NOMO-1 treated with DMSO at 0.1 percent for 48 hours (cell line): ENCODE data around the gene FMOD.
"Not testable (repeated sequence)": the region's sequence is repeated elsewhere in the genome, so short reads cannot be mapped to it uniquely, and the experiment has no call there.

Experiments
- DNase-seq: peaks from one replicate; lab custom pipeline; 2025; ENCODE audit not compliant: unreplicated experiment; lab: John Stamatoyannopoulos, UW

Gene FMOD

GRCh38 chr1:203326830-203327683 lies 23.9 kb downstream of the FMOD start:
- DNase-seq = peak; percentile 87

GRCh38 chr1:203325418-203326091 lies 25.4 kb downstream of the FMOD start:
- DNase-seq = peak; percentile 80

GRCh38 chr1:203325026-203325417 lies 25.9 kb downstream of the FMOD start:
- peak; percentile 43 for DNase-seq

GRCh38 chr1:203324105-203325025 lies 26.6 kb downstream of the FMOD start:
- peak; percentile 29 for DNase-seq

- DNase-seq = no peak
Observed at GRCh38 chr1:203323587-203323986, 27.3 kb downstream of the FMOD start.

- DNase-seq = no peak
Observed at GRCh38 chr1:203322500-203323179, 28.3 kb downstream of the FMOD start.

GRCh38 chr1:203321273-203322052 lies 29.5 kb downstream of the FMOD start:
- no peak for DNase-seq

GRCh38 chr1:203320591-203321272 lies 30.2 kb downstream of the FMOD start:
- DNase-seq = peak; percentile 81

GRCh38 chr1:203318229-203318517 lies 32.7 kb downstream of the FMOD start:
- DNase-seq = no peak

GRCh38 chr1:203317429-203318228 lies 33.3 kb downstream of the FMOD start:
- DNase-seq = no peak

- no peak for DNase-seq
Observed at GRCh38 chr1:203316626-203317093, 34.3 kb downstream of the FMOD start.

GRCh38 chr1:203314025-203314759 lies 36.7 kb downstream of the FMOD start:
- not testable (repeated sequence) for DNase-seq

GRCh38 chr1:203311368-203312301 lies 39.3 kb downstream of the FMOD start:
- DNase-seq = no peak

GRCh38 chr1:203308923-203309331 lies 42.0 kb downstream of the FMOD start:
- DNase-seq = no peak

- no peak for DNase-seq
Observed at GRCh38 chr1:203308328-203308922, 42.5 kb downstream of the FMOD start.

- DNase-seq = no peak
Observed at GRCh38 chr1:203307641-203308126, 43.2 kb downstream of the FMOD start.
